Tibial nerve (tissue), 4 donors: ENCODE measurements around the gene DAAM2. TPM values are rescaled to one million over a fixed set of nuclear protein-coding genes. Genes with fewer than 3 reads are reported as not detected.

Source experiments
- DNase-seq, 2 donors: peaks; one replicate each; pipeline ENCODE4 v3.0.0-alpha.2; 2019; ENCODE audit warnings: low spot score in 2 of 2
- H3K27ac ChIP-seq, 4 donors: fragments of 200-600 bp; sonication (generic) in 3 of 4; one replicate each; pipeline ENCODE4 v1.5.1; 2017 to 2019; ENCODE audit warnings: mild to moderate bottlenecking in 1 of 4
- H3K27me3 ChIP-seq, 2 donors: fragments of 200-600 bp; sonication (generic) in 1 of 2; one replicate each; pipeline versions ENCODE4 v1.5.1 to v1.6.0; 2017 to 2019
- H3K36me3 ChIP-seq, 3 donors: fragments of 200-600 bp; sonication (generic); one replicate each; pipeline ENCODE4 v1.5.1; 2018 to 2019
- H3K4me1 ChIP-seq, 4 donors: fragments of 200-600 bp; sonication (generic) in 3 of 4; one replicate each; pipeline ENCODE4 v1.5.1; 2017 to 2019
- H3K4me3 ChIP-seq, 4 donors: fragments of 200-600 bp; sonication (generic) in 3 of 4; one replicate each; pipeline ENCODE4 v1.5.1; 2017 to 2019; ENCODE audit warnings: mild to moderate bottlenecking in 1 of 4, moderate library complexity in 1 of 4
- H3K9me3 ChIP-seq, 4 donors: fragments of 200-600 bp; sonication (generic) in 3 of 4; one replicate each; pipeline ENCODE4 v1.5.1; 2017 to 2019
- CTCF ChIP-seq, 5 experiments: fragments of 200-600 bp in 3 of 5; fragments of 450-650 bp in 2 of 5; sonication (generic) in 3 of 5; IDR thresholded peaks; one replicate each; pipeline ENCODE4 v1.5.1; 2016 to 2019; ENCODE audit warnings: antibody characterized with exemption in 5 of 5, mild to moderate bottlenecking in 3 of 5, moderate library complexity in 2 of 5
- EP300 ChIP-seq, 2 donors: sonication (generic); formaldehyde crosslinking; IDR thresholded peaks; one replicate each; pipeline ENCODE4 v1.6.1; 2017; ENCODE audit warnings: antibody characterized with exemption in 2 of 2, mild to moderate bottlenecking in 1 of 2
- POLR2A ChIP-seq, 2 donors: fragments of 450-650 bp; IDR thresholded peaks; one replicate each; pipeline ENCODE4 v1.6.1; 2017; ENCODE audit warnings: antibody characterized with exemption in 2 of 2, mild to moderate bottlenecking in 2 of 2, moderate library complexity in 2 of 2
- WGBS, 2 donors: methylation state at CpG; one replicate each; pipeline ENCODE4 v1.1.5; 2018; 5-methylcytosine and 5-hydroxymethylcytosine counted together
- total RNA-seq, 4 donors: library from RNA; depleted of rRNA; stranded (reverse); fragments of >200 nt; gene quantifications; one replicate each; pipeline ENCODE4 v1.1.0, GENCODE V29; 2016

The DAAM2 gene
- 100 to 1,000 TPM in 1 of 4 donors, 10 to 100 TPM in 3; 73.9 to 133 (median 93.3) TPM for total RNA-seq

GRCh38 chr6:39791850-39792539 is at the start of gene DAAM2:
DAAM2 (plus strand) TSS chr6:39792376; CDS start chr6:39856303, 63,927 bp downstream.
- peak; percentile 54 to 70 for DNase-seq
- 3% methylated on average over 40 to 49 of the region's 55 CpGs for WGBS, 2 donors
- Histone ChIP-seq H3K27me3 (no peaks in the 10 kb centered on the region), H3K9me3 (no peaks in the 10 kb centered on the region), H3K36me3 (no peaks in the 10 kb centered on the region), H3K27ac (peak within 1 kb of the TSS; percentile 85 to 96 (median 87)), H3K4me1 (peaks cover 0 to 55% (median 26%) of the 10 kb centered on the region in 4 donors), H3K4me3 (peak within 1 kb of the TSS; percentile 52 to 83 (median 70))
- TF ChIP-seq CTCF (IDR thresholded peaks at IDR 0.05) (peak in 4 of 5 experiments; percentile 20 to 68 (median 41)), EP300 (IDR thresholded peaks at IDR 0.05) (peak in 1 of 2 donors; percentile 74), POLR2A (IDR thresholded peaks at IDR 0.05) (peak; percentile 75 to 88)

DNA sequence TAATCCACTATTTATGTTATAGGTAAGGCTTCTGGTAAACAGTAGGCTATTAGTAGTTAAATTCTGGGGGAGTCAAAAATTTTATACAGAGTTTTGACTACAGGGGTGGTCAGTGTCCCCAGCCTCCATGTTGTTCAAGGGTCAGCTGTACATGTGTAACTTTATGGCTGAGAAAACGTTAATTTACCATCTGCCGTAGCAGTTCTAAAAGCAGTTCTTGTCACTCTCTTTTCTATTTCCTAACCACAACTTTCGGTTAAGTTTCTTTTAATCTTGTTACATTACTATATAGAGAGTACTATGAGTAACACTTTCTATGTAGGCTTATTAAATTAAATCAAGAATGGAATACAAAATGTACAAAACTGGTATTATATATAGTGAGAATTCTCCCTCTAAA is 45.4 kb upstream of the DAAM2 start:
- TF ChIP-seq EP300 (IDR thresholded peaks at IDR 0.05) (no peak), POLR2A (IDR thresholded peaks at IDR 0.05) (no peak)
- Histone ChIP-seq H3K4me3 (no peak overlapping the region), H3K27ac (no peak overlapping the region), H3K27me3 (no peaks in the 10 kb centered on the region), H3K36me3 (no peaks in the 10 kb centered on the region), H3K4me1 (no peaks in the 10 kb centered on the region), H3K9me3 (no peaks in the 10 kb centered on the region)
- DNase-seq = no peak
- WGBS, 2 donors = 86 to 87% methylated on average over 3 of the region's 3 CpGs

- Histone ChIP-seq H3K27me3 (no peaks in the 10 kb centered on the region), H3K27ac (peak overlapping the region in 2 of 4 donors; percentile 45 to 64), H3K36me3 (no peaks in the 10 kb centered on the region), H3K9me3 (no peaks in the 10 kb centered on the region), H3K4me1 (peaks cover 0 to 19% (median 0%) of the 10 kb centered on the region in 4 donors), H3K4me3 (no peak overlapping the region)
- no peak for DNase-seq
- TF ChIP-seq CTCF (IDR thresholded peaks at IDR 0.05) (no peak), EP300 (IDR thresholded peaks at IDR 0.05) (no peak), POLR2A (IDR thresholded peaks at IDR 0.05) (no peak)
- 91 to 92% methylated on average over 12 of the region's 12 CpGs for WGBS, 2 donors
Measured at GRCh38 chr6:39752835-39753724, 39.1 kb upstream of the DAAM2 start.

GRCh38 chr6:39753725-39754045 is 38.5 kb upstream of the DAAM2 start:
- peaks cover 0 to 19% (median 0%) of the 10 kb centered on the region in 4 donors for H3K4me1 ChIP-seq
- H3K27me3 ChIP-seq = no peaks in the 10 kb centered on the region
- no peaks in the 10 kb centered on the region for H3K36me3 ChIP-seq
- 35 to 47% methylated on average over 3 of the region's 3 CpGs for WGBS, 2 donors
- H3K9me3 ChIP-seq = no peaks in the 10 kb centered on the region
- no peak overlapping the region for H3K4me3 ChIP-seq
- TF ChIP-seq EP300 (IDR thresholded peaks at IDR 0.05) (no peak), CTCF (IDR thresholded peaks at IDR 0.05) (no peak), POLR2A (IDR thresholded peaks at IDR 0.05) (no peak)
- H3K27ac ChIP-seq = peak overlapping the region in 2 of 4 donors; percentile 45 to 64
- DNase-seq = peak in 1 of 2 donors; percentile 35

GRCh38 chr6:39754514-39755115 is 37.6 kb upstream of the DAAM2 start:
- no peaks in the 10 kb centered on the region for H3K27me3 ChIP-seq
- peaks cover 0 to 22% (median 0%) of the 10 kb centered on the region in 4 donors for H3K4me1 ChIP-seq
- WGBS, 2 donors = 59 to 65% methylated on average over 5 of the region's 5 CpGs
- peak overlapping the region in 1 of 4 donors; percentile 45 for H3K27ac ChIP-seq
- no peaks in the 10 kb centered on the region for H3K36me3 ChIP-seq
- peak in 1 of 2 donors; percentile 54 for DNase-seq
- no peaks in the 10 kb centered on the region for H3K9me3 ChIP-seq
- H3K4me3 ChIP-seq = no peak overlapping the region
- TF ChIP-seq POLR2A (IDR thresholded peaks at IDR 0.05) = no peak
- no peak for TF ChIP-seq CTCF (IDR thresholded peaks at IDR 0.05)
- TF ChIP-seq EP300 (IDR thresholded peaks at IDR 0.05) = no peak
